ENCODE measurements around the gene MLIP. TPM values are rescaled to one million over a fixed set of nuclear protein-coding genes. Genes with fewer than 3 reads are reported as not detected.

Gene MLIP
- total RNA-seq, 1 experiment from 2014 or later = not detected

DNA sequence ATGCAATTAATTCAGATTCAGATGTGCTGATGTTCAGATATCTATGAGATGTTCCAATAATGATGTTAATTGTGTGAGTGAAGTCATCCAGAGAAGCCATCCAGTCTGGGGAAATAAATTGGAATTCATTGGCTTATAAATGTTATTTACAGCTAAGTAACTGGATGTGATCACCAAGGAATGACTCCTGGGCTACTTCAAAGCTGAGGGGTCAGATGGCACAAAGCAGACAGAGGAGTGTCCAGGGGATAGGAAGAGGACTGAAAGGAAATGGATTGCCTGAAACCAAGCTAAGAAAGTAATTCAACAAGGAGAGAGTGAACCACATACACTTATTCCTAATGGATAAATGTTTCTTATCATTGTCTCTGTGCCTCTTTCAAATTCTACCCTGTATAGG is 4.5 kb upstream of the MLIP start:
- no peak overlapping the region for H3K4me3 ChIP-seq (ENCODE audit: insufficient read depth, low read depth, low read length)
- no peaks in the 10 kb centered on the region for H3K27me3 ChIP-seq (ENCODE audit: control insufficient read depth, insufficient read depth, low read length)
- H3K36me3 ChIP-seq (replicated peaks; ENCODE audit: control insufficient read depth, insufficient read depth, low read length) = no peaks in the 10 kb centered on the region
- no peak for DNase-seq

DNA sequence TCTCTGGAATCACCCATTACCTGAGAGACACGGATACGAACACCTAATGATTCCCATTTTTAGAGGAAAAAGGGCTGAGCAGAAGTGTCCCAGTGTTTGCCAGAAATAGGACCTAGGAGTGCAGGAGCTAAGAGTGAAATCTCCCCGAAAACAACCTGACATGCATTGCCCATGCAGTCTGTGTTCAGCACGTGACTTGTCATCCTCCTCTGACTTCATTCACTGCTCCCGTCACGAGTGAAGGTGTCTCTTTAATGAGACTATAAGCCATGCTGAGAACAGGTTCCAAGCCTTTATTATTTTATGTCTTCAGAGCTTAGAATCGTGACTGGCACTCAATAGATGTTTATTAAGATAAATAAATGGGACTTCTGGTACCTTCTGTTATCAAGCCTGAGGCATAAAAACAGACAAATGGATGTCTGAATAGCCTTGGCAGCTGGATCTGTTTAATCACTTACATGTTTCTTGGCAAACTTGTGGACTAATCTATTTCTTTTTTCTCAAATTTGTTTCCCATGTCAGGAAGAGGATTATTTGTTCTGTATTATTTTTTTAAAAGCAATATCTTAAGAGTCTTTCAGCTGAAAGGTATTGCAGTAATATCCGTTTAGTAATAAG is 3.7 kb upstream of the MLIP start:
- Histone ChIP-seq H3K36me3 (replicated peaks; ENCODE audit: control insufficient read depth, insufficient read depth, low read length) (no peaks in the 10 kb centered on the region), H3K27me3 (ENCODE audit: control insufficient read depth, insufficient read depth, low read length) (no peaks in the 10 kb centered on the region), H3K4me3 (ENCODE audit: insufficient read depth, low read depth, low read length) (no peak overlapping the region)
- DNase-seq = no peak

DNA sequence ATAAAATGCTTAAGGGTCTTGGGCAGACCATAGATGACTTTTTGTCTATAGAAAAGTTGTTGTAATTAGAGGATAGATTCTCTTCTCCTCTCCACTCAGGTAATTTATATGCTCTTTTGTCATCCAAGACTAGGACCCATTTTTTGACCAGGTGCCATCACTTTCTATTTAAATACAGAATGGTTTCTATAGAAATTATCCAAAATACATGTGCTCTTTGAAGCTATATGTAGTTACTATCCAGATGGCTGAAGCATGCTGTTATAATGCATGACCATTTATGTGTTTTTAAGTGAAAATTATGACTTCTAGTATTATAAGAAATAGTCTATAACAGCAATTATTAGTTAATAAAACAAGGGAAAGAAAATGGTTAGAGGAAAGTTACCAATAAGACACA is 3.0 kb upstream of the MLIP start:
- H3K4me3 ChIP-seq (ENCODE audit: insufficient read depth, low read depth, low read length) = no peak overlapping the region
- H3K27me3 ChIP-seq (ENCODE audit: control insufficient read depth, insufficient read depth, low read length) = no peaks in the 10 kb centered on the region
- H3K36me3 ChIP-seq (replicated peaks; ENCODE audit: control insufficient read depth, insufficient read depth, low read length) = no peaks in the 10 kb centered on the region
- no peak for DNase-seq

DNA sequence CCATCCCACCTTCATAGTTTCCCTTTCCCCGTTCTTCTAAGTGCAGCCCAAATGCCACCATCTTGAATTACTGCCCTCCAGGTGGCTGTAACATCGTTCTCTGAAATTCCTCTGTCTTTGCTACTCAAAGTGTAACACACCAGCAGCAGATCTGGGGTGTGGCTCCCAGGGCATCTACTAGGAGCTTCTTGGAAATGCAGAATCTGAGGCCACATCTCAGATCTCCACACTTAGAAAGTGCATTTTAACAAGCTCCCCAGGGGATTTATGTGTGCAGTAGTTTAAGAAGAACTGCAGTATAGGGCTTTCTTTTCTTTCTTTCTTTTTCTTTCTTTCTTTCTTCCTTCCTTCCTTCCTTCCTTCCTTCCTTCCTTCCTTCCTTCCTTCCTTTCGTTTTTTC is 1.7 kb upstream of the MLIP start:
- no peak for DNase-seq
- no peak overlapping the region for H3K4me3 ChIP-seq (ENCODE audit: insufficient read depth, low read depth, low read length)

DNA sequence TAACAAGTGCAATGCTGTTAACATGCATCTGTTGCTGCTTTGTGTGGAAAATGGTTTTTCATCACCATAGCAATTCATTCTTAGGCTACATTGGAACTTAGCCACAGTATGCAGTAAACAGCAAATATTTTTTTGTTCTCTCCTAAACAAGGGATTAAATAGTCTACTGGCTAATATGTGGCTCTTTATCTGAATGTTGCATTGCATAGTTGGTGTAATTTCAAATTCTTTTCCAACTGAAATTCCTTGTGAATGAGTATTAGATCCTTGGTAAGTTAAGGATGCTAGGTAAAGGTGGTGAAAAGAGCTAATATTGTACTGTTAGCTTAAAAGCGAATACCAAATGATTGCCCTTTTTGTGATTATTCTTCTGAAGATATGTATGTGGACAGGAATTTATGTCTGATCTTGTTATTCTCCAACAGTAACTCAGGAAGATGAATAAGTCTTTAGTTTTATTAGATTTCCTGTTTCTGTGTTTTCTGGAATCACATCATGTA is 958 bp downstream of the MLIP start:
- Histone ChIP-seq H3K36me3 (replicated peaks; ENCODE audit: control insufficient read depth, insufficient read depth, low read length) (no peaks in the 10 kb centered on the region), H3K27me3 (ENCODE audit: control insufficient read depth, insufficient read depth, low read length) (no peaks in the 10 kb centered on the region), H3K4me3 (ENCODE audit: insufficient read depth, low read depth, low read length) (no peak overlapping the region)
- no peak for DNase-seq

More for the DNA sequence above, 1.7 kb upstream of the MLIP start:
- Histone ChIP-seq H3K27me3 (ENCODE audit: control insufficient read depth, insufficient read depth, low read length) (no peaks in the 10 kb centered on the region), H3K36me3 (replicated peaks; ENCODE audit: control insufficient read depth, insufficient read depth, low read length) (no peaks in the 10 kb centered on the region)

DNA sequence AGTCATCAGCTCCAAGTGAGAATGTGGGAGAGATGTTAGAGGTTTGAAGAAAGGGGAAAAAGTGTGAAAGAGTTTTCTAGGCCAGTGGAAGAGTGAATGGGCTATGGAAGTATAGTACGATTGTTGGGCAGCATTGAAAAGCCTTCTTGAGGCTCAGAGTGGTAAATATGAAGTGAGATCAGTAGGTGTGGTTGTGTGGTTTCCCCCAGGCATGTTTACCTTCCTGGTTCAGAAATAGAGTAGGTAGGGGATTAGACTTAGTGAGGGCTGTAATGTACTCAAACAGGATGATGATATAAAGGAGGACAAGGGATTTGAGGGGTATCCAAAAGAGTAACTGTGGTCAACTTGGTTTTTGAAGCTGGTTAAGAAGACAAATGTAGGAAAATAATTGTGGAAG is 3.7 kb downstream of the MLIP start:
- no peaks in the 10 kb centered on the region for H3K36me3 ChIP-seq (replicated peaks; ENCODE audit: control insufficient read depth, insufficient read depth, low read length)
- H3K4me3 ChIP-seq (ENCODE audit: insufficient read depth, low read depth, low read length) = no peak overlapping the region
- no peak for DNase-seq
- H3K27me3 ChIP-seq (ENCODE audit: control insufficient read depth, insufficient read depth, low read length) = no peaks in the 10 kb centered on the region

DNA sequence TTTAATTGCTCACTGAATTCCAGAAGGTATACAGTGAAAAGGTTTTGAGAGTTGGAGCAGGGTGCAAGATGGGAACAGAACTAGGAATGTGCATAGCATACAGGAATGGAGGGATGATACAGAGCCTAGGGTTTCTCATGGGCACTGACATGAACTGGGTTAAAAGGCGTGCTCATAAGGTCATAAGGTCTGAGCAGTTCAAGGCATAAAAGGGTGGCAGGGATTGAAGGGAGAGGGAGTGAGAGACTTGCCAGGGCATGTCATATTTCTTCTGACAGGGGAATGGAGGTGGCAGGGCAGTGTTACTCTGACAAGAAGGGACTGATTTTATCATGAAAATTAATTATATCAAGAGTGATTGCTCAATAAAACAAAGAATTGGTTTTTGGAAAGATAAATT is 4.7 kb downstream of the MLIP start:
- DNase-seq = no peak
- Histone ChIP-seq H3K4me3 (ENCODE audit: insufficient read depth, low read depth, low read length) (no peak overlapping the region), H3K36me3 (replicated peaks; ENCODE audit: control insufficient read depth, insufficient read depth, low read length) (no peaks in the 10 kb centered on the region), H3K27me3 (ENCODE audit: control insufficient read depth, insufficient read depth, low read length) (no peaks in the 10 kb centered on the region)

DNA sequence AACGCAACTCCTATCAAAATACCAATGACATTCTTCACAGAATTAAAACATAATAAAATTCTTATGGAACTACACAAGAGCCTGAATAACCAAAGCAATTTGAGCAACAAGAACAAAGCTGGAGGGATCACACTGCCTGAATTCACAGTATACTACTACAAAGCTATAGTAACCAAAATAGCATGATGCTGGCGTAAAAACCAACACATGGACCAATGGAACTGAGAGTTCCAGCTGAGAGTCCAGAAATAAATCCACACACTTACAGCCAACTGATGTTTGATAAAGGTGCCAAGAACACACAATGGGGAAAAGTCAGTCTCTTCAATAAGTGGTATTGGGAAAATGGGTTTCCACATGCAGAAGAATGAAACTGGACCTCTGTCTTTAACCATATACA is 6.9 kb downstream of the MLIP start:
- DNase-seq = no peak
- Histone ChIP-seq H3K36me3 (replicated peaks; ENCODE audit: control insufficient read depth, insufficient read depth, low read length) (no peaks in the 10 kb centered on the region), H3K27me3 (ENCODE audit: control insufficient read depth, insufficient read depth, low read length) (no peaks in the 10 kb centered on the region)

DNA sequence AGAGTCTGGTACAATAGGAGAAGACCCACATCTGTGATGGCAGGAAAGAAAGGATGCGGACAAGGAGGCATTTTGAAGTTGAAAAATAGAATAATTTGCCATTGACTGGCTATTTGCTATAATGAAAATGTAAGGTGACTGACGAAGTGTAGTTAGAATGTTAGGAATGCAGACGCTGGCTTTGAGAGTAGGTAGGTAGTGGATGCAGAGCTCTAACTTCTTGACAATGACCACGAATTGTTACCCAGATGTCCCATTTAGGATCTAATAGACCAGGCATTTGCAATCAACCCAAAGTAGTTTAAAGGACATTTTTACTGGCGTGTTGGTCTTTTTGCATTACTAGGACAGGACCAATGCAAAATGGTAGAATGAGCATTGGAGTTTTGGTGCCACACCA is 14.2 kb downstream of the MLIP start:
- Histone ChIP-seq H3K36me3 (replicated peaks; ENCODE audit: control insufficient read depth, insufficient read depth, low read length) (no peaks in the 10 kb centered on the region), H3K27me3 (ENCODE audit: control insufficient read depth, insufficient read depth, low read length) (no peaks in the 10 kb centered on the region), H3K4me3 (ENCODE audit: insufficient read depth, low read depth, low read length) (no peak overlapping the region)
- no peak for DNase-seq

More for the DNA sequence above, 6.9 kb downstream of the MLIP start:
- no peak overlapping the region for H3K4me3 ChIP-seq (ENCODE audit: insufficient read depth, low read depth, low read length)

DNA sequence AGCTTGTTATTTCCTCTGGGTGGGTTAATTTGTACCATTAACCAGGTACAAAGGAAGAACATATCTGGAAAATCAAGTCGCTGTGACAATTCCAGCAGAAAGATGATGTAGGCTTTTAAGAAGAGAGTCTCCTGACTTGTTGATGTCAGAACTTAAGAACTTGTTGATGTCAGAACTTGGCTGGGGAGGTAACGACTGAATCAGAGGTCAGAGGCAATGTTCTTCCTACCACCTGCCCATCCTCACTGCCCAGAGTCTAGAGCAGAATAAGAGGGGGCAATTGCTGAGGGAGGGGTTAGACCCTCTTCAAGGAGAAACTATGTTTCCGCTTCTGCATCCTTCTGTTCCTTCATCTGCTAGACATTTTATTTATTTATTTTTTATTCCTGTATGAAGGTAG is 18.9 kb downstream of the MLIP start:
- Histone ChIP-seq H3K27me3 (ENCODE audit: control insufficient read depth, insufficient read depth, low read length) (no peaks in the 10 kb centered on the region), H3K36me3 (replicated peaks; ENCODE audit: control insufficient read depth, insufficient read depth, low read length) (no peaks in the 10 kb centered on the region), H3K4me3 (ENCODE audit: insufficient read depth, low read depth, low read length) (no peak overlapping the region)
- DNase-seq = no peak

DNA sequence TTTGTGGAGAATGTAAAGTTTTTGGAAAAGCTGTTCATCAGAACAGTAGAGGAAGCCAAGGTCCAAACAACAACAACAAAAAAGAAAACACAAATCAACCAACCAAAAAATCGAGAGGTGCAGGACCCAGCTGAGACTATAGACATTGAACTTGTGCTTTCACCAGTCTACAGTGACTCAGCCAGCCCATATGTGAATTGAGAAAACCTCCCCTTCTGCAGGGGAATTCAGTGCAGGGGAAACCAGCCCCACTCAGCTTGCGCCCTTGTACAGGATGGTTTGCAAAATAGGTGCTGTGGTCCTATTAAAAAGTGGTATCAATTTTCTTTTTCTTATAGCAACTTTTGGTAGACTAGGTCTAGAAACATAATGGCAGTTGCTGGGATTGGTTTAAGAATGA is 21.3 kb downstream of the MLIP start:
- H3K36me3 ChIP-seq (replicated peaks; ENCODE audit: control insufficient read depth, insufficient read depth, low read length) = no peaks in the 10 kb centered on the region
- no peaks in the 10 kb centered on the region for H3K27me3 ChIP-seq (ENCODE audit: control insufficient read depth, insufficient read depth, low read length)
- DNase-seq = no peak
- H3K4me3 ChIP-seq (ENCODE audit: insufficient read depth, low read depth, low read length) = no peak overlapping the region

DNA sequence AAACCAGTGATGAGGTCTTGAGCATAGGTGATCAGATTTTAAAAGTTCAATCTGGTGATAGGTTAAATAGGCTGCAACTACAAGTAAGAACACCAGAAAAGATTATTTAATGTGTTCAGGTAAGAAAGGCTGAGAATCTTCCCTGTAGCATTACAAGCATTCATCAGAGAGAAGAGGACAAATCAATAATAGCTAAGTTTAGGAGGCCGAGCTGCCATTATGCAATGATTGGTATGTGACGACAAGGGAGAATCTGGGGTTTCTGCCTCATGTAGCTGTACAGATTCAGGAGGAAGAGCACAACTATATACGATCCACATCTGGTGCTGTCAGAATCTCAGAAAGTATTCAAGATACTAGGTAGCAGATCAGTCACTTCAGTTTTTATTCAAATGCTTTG is 21.9 kb downstream of the MLIP start:
- H3K4me3 ChIP-seq (ENCODE audit: insufficient read depth, low read depth, low read length) = no peak overlapping the region
- no peak for DNase-seq

DNA sequence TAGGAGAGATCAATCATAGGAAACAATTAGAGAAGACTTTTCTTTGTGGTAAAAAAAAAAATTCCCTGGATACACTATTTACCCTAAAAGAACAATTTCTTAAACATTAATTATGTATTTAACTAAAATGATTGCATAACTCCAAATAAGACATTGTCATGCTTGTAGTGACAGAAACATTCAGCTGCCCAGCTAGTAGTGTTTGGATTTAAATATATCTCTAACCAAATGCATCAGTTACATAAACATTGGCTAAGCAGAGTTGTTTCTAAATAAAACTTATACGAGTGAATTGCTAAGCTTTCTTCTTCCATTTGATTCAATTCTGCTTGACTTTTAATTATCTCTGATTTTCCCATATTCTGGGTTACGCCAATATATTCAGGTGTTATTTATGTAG is 23.7 kb downstream of the MLIP start:
- no peaks in the 10 kb centered on the region for H3K27me3 ChIP-seq (ENCODE audit: control insufficient read depth, insufficient read depth, low read length)
- no peak for DNase-seq
- no peaks in the 10 kb centered on the region for H3K36me3 ChIP-seq (replicated peaks; ENCODE audit: control insufficient read depth, insufficient read depth, low read length)
- no peak overlapping the region for H3K4me3 ChIP-seq (ENCODE audit: insufficient read depth, low read depth, low read length)

More for the DNA sequence above, 21.9 kb downstream of the MLIP start:
- H3K36me3 ChIP-seq (replicated peaks; ENCODE audit: control insufficient read depth, insufficient read depth, low read length) = no peaks in the 10 kb centered on the region
- no peaks in the 10 kb centered on the region for H3K27me3 ChIP-seq (ENCODE audit: control insufficient read depth, insufficient read depth, low read length)

DNA sequence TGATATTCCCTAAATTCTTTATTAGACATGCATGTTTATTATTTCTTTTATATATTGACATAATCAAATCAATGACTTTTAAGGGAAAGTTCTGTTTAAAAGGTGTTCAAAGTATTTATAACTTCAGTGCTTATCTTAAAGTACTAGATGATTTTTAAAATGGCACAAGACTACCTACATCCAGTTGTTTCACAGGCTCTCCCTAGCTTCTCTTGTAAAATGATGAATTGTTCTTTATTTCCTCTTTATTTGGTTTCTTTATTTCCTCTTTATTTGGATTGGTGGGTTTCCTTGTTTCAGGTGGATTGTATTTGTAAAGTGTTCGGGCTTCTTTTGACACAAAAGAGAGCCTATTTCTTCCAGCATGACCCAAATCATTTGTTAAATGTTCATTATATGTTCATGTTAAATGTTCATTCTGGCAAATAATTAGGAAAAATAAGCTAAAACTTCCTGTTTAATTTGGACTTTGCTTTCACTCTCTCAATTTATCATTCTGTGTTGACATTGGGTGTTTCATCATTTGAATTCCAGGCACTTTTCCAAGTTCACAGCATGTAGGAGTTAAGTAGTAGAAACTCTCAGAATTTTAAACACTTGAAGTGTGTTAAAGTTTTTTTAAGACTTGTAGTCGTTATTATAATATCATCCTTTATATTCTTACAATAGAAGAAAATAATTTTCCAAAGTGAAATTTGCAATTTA is 24.6 kb downstream of the MLIP start:
- Histone ChIP-seq H3K4me3 (ENCODE audit: insufficient read depth, low read depth, low read length) (no peak overlapping the region), H3K27me3 (ENCODE audit: control insufficient read depth, insufficient read depth, low read length) (no peaks in the 10 kb centered on the region), H3K36me3 (replicated peaks; ENCODE audit: control insufficient read depth, insufficient read depth, low read length) (no peaks in the 10 kb centered on the region)
- no peak for DNase-seq

DNA sequence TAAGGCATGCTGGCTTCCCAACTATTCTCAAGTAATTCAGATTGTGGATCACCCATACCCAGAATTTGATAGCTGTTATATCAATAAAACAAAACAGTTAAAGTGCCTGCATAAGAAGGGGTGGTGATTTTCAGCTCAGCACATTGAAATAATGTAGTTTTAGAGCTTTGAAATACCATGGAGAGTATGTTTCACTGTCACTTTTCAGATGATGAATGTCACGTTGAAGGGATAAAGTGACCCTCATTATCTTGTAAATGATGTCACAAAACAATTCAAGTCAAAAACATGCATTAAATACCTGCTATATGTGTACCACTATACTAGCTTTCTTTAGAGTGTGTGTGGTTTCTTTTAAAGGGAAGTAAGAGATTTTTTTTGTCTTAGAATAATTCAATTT is 27.6 kb downstream of the MLIP start:
- no peaks in the 10 kb centered on the region for H3K36me3 ChIP-seq (replicated peaks; ENCODE audit: control insufficient read depth, insufficient read depth, low read length)
- no peak overlapping the region for H3K4me3 ChIP-seq (ENCODE audit: insufficient read depth, low read depth, low read length)
- DNase-seq = no peak
- no peaks in the 10 kb centered on the region for H3K27me3 ChIP-seq (ENCODE audit: control insufficient read depth, insufficient read depth, low read length)
